Measurements from ENCODE around the gene SHISA6. TPM values are rescaled to one million over a fixed set of nuclear protein-coding genes. Genes with fewer than 3 reads are reported as not detected.
A peak's percentile ranks its signal among the peaks of the same experiment; 100 is the strongest.
"Not testable (repeated sequence)": the region's sequence is repeated elsewhere in the genome, so short reads cannot be mapped to it uniquely, and the experiment has no call there.

SHISA6 gene
- total RNA-seq, 1 experiment from 2014 or later = not detected

DNA sequence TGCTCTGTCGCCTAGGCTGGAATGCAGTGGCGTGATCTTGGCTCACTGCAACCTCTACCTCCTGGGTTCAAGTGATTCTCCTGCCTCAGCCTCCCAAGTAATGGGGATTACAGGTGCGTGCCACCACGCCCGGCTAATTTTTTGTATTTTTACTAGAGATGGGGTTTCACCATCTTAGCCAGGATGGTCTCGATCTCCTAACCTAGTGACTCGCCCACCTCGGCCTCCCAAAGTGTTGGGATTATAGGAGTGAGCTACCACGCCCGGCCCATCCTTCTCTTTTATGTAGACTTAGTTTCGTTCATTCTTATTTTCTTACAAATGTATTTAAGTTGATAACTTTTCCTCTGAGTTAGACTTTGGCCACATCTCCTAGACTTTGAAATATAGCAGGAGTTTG, 75.4 kb downstream of the SHISA6 start:
- not testable (repeated sequence) for H3K36me3 ChIP-seq, H3K9me3 ChIP-seq, DNase-seq, H3K4me3 ChIP-seq, H3K27me3 ChIP-seq

- no peaks in the 10 kb centered on the region for H3K36me3 ChIP-seq
- H3K9me3 ChIP-seq = no peaks in the 10 kb centered on the region
- H3K27me3 ChIP-seq = peaks cover 14% of the 10 kb centered on the region
- no peak overlapping the region for H3K4me3 ChIP-seq
- DNase-seq = no peak
Observed at GRCh38 chr17:11318207-11318606, 77.2 kb downstream of the SHISA6 start.

DNA sequence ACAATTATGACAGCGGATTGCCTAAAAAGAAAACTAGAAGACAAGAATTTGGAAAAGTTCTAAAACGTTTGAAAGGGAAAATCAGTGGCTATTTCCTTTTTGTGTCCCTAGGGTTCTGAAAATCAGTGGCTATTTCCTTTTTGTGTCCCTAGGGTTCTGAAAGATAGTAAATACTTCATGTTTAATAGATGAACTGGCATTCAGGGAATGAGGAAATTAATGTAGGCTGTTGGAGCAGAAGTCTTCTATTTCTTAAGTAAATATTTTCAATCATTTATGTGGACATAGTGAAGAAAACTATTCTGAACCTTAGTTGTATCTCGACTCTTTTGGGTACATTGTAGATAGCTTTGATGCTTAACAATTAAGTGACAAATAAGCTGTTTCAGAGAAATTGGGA, 78.9 kb downstream of the SHISA6 start:
- no peaks in the 10 kb centered on the region for H3K9me3 ChIP-seq
- peaks cover 14% of the 10 kb centered on the region for H3K27me3 ChIP-seq
- H3K4me3 ChIP-seq = no peak overlapping the region
- H3K36me3 ChIP-seq = no peaks in the 10 kb centered on the region
- no peak for DNase-seq

DNA sequence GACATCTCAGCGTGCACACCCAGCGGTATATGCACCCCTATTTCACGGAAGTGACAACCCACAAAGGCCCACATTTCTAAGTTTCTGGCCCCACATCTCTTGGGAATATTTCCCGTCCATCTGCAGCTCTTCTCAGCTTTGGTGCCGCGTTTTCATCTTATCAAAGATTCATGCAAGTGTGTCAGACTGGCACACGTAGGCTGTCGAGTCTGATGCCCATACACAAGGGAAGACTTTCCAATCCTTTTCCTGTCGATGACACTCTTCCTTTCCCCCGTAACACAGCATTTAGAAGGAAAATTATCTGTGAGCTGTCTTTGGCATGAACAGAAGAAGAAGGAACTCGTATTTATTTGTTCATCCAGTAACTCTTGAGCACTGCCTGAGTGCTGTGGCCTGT, 83.0 kb downstream of the SHISA6 start:
- Histone ChIP-seq H3K4me3 (no peak overlapping the region), H3K36me3 (no peaks in the 10 kb centered on the region), H3K27me3 (peaks cover 17% of the 10 kb centered on the region), H3K9me3 (no peaks in the 10 kb centered on the region)
- no peak for DNase-seq

DNA sequence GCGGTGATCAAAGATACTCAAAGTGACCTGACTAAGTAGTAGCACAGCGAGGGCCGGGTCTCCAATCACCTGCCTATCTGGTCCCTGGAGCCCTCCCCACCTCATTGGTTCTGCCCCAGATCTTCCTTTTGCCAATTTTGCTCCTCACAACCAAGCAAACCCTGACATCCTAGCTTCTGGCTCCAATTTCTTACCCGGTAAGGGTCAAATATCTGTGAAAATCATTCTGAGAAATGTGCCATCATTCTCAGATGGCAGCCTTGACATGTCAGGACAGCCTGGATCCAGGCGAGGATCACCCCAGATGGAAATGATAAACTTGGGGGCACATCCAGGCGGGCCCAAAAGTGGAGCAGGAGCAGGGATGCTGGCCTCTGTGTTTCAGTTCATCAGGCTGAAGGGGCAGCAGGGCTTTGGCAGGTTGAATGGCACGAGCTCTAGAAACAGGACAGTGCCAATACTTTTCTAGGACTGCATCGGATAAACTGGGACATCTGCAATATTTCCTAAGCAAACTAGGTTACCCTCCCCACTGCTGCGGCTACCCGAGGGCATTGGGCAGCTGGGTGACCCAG, 83.9 kb downstream of the SHISA6 start:
- no peaks in the 10 kb centered on the region for H3K36me3 ChIP-seq
- no peaks in the 10 kb centered on the region for H3K9me3 ChIP-seq
- peaks cover 14% of the 10 kb centered on the region for H3K27me3 ChIP-seq
- DNase-seq = no peak
- no peak overlapping the region for H3K4me3 ChIP-seq

DNA sequence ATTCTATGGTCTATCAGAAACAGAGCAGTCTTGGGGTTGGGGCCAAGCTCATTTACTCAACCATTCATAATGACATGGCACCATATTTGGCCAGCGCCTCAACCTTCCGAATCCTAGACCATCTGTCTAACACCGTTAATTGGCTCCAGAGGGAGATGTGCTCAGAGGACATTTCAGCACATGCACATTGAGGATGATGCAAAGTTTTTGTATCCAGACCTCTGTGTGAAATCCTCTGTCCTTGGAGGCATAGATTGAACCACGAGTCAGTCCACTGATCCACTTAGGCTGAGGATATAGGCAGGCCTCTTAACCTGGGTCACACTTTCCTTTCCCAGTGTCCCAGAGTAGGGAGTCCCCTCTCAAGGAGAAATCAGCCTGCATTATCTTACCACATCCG, 85.5 kb downstream of the SHISA6 start:
- no peak for DNase-seq
- Histone ChIP-seq H3K4me3 (no peak overlapping the region), H3K36me3 (no peaks in the 10 kb centered on the region), H3K9me3 (no peaks in the 10 kb centered on the region), H3K27me3 (peaks cover 14% of the 10 kb centered on the region)

- DNase-seq = no peak
- H3K27me3 ChIP-seq = peaks cover 5% of the 10 kb centered on the region
- H3K4me3 ChIP-seq = no peak overlapping the region
- H3K36me3 ChIP-seq = no peaks in the 10 kb centered on the region
- H3K9me3 ChIP-seq = no peaks in the 10 kb centered on the region
Observed at GRCh38 chr17:11328770-11329169, 87.8 kb downstream of the SHISA6 start.

- Histone ChIP-seq H3K36me3 (no peaks in the 10 kb centered on the region), H3K9me3 (no peaks in the 10 kb centered on the region), H3K4me3 (no peak overlapping the region), H3K27me3 (peaks cover 5% of the 10 kb centered on the region)
- no peak for DNase-seq
Observed at GRCh38 chr17:11330006-11330405, 89.0 kb downstream of the SHISA6 start.

DNA sequence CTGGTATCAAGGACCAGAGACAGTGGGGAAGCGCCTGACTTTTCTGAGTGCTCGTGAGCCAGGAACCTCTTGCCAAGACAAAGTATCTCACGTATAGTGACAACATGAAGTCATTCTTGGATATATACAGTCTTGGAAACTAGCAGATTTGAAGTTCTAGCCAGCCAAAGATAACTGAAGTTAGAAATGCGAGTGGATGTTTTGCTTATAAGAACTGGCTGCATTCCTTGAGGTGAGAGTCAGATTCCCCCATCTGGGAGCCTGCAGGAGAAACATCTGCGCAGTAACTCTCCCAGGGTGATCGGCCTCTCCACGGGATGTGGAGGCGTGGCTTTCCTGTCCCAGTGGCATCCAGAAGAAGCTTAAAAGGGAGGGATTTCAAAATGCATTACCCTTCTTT, 89.8 kb downstream of the SHISA6 start:
- no peak overlapping the region for H3K4me3 ChIP-seq
- H3K27me3 ChIP-seq = peaks cover 5% of the 10 kb centered on the region
- H3K36me3 ChIP-seq = no peaks in the 10 kb centered on the region
- H3K9me3 ChIP-seq = no peaks in the 10 kb centered on the region
- peak; percentile 83 for DNase-seq

DNA sequence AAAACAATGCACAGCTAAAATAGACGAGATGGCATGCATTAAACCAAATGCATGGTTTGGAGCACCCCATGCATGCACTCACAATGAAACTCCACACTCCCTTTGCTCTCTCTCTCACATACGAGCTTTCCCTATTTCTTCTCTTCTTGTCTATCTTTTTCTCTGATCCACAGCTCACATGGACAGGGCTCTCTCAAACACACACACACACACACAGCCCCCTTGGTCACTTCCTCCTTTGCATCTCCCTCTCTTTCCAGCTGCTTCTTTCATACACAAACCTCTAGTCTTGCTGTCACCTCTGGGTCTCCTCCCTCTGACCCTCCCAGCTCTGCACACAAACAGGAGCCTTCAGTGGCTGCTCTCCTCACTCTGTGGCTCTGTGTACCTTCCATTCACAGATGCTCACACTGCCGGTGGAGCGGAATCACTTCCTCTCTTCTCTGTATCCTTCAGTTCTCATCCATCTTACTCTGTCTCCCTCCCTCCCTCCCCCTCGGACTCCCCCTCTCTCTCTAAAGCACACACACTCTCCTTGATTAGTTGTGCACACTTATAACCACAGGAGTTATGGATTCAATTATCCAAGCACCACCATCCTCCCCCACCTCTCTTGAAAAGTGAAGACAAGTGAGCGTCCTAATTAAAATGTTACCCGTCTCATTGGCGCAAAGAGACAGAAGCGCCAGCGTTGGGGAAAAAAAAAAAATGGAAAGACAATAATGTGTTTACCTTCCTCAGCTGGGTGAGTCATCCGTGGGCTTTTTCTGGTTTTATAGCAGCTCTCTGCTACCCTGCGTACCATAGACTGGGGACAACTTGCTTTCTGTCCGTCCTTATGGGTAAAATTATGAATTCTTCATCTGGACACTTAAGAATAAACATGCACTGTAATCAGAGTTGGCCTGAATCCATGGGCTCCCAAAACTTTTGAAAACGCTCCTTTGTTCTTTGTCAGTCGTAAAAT, 90.8 kb downstream of the SHISA6 start:
- DNase-seq = no peak
- Histone ChIP-seq H3K4me3 (no peak overlapping the region), H3K36me3 (no peaks in the 10 kb centered on the region), H3K9me3 (no peaks in the 10 kb centered on the region), H3K27me3 (peaks cover 3% of the 10 kb centered on the region)

GRCh38 chr17:11332706-11333105, 91.7 kb downstream of the SHISA6 start:
- Histone ChIP-seq H3K9me3 (no peaks in the 10 kb centered on the region), H3K27me3 (peaks cover 3% of the 10 kb centered on the region), H3K36me3 (no peaks in the 10 kb centered on the region), H3K4me3 (no peak overlapping the region)
- no peak for DNase-seq

DNA sequence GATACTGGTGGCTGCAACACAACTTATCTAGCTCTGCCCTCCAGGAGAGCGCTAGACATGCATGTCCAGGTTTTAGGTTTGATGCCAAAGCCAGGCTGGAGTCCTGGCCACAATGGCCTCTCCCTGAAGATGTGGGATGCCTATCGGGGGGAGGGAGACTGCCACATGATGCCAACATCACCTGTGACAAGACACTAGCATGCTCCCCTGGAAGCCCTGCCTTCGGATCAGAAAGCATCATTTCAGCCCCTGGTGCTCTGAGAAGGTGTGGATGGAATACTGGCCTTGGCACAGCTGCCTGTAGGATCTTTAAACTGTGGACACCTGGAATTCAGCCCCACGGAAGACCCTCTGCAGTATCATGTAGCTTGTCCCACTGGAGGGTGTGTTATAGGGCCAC, 93.5 kb downstream of the SHISA6 start:
- H3K9me3 ChIP-seq = no peaks in the 10 kb centered on the region

DNA sequence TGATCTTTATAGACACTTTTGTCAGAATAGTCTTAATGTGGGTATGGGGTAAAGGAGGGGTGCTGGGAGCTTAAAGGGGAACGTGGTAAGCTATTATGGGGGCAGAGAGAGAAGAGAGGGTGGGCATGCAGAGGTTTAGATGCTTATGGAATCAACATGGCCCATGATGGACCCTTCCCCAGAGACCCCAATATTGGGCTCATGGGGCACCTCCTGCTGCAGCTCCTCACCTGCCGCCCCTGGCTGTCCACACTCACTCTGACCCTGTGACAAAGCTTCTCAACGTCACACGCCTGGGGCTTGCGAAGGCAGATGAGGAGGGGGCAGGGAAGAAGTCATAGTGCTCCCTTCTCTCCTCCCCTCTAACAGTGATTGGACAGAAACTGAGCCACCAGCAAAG, 95.3 kb downstream of the SHISA6 start:
- Histone ChIP-seq H3K36me3 (no peaks in the 10 kb centered on the region), H3K27me3 (no peaks in the 10 kb centered on the region; the same call in 1 of the 2 replicates), H3K9me3 (no peaks in the 10 kb centered on the region), H3K4me3 (no peak overlapping the region)
- DNase-seq = no peak

More for the DNA sequence above, 93.5 kb downstream of the SHISA6 start:
- DNase-seq = no peak
- H3K27me3 ChIP-seq = no peaks in the 10 kb centered on the region; the same call in none of the 2 replicates
- H3K36me3 ChIP-seq = no peaks in the 10 kb centered on the region
- no peak overlapping the region for H3K4me3 ChIP-seq

- no peak for DNase-seq
- H3K4me3 ChIP-seq = no peak overlapping the region
- H3K27me3 ChIP-seq = peaks cover 3% of the 10 kb centered on the region
- H3K9me3 ChIP-seq = no peaks in the 10 kb centered on the region
- H3K36me3 ChIP-seq = no peaks in the 10 kb centered on the region
Observed at GRCh38 chr17:11340803-11341202, 99.8 kb downstream of the SHISA6 start.

GRCh38 chr17:11342138-11342537, 101.1 kb downstream of the SHISA6 start:
- H3K27me3 ChIP-seq = peaks cover 3% of the 10 kb centered on the region
- no peak for DNase-seq
- no peak overlapping the region for H3K4me3 ChIP-seq
- H3K36me3 ChIP-seq = no peaks in the 10 kb centered on the region
- H3K9me3 ChIP-seq = no peaks in the 10 kb centered on the region

DNA sequence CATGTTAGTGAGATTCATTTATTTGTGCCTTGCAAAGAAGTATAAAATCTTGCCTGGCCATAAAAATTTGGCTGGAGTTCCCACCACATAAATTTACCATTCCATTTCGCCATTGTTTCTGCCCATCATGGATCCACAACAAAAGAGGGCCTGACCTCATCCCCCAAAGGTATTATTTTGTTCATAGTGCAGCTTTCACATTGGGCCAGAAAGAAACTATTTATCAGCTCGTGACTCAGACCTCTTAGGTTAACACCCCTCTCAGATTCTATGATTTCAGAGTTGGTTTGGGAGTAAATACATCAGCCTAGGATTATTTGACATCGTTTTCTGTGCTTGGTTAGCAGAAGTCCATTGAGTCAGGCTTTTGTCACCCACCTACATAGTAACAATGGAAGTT, 108.1 kb downstream of the SHISA6 start:
- DNase-seq = no peak
- H3K4me3 ChIP-seq = no peak overlapping the region
- H3K27me3 ChIP-seq = peaks cover 3% of the 10 kb centered on the region; the same call in 1 of the 2 replicates
- H3K36me3 ChIP-seq = no peaks in the 10 kb centered on the region
- H3K9me3 ChIP-seq = no peaks in the 10 kb centered on the region

GRCh38 chr17:11351479-11351878, 110.5 kb downstream of the SHISA6 start:
- Histone ChIP-seq H3K4me3 (no peak overlapping the region), H3K9me3 (no peaks in the 10 kb centered on the region), H3K27me3 (no peaks in the 10 kb centered on the region), H3K36me3 (no peaks in the 10 kb centered on the region)
- DNase-seq = no peak

- H3K9me3 ChIP-seq = no peaks in the 10 kb centered on the region
- H3K27me3 ChIP-seq = no peaks in the 10 kb centered on the region
- no peaks in the 10 kb centered on the region for H3K36me3 ChIP-seq
- no peak for DNase-seq
- no peak overlapping the region for H3K4me3 ChIP-seq
Observed at GRCh38 chr17:11353601-11354000, 112.6 kb downstream of the SHISA6 start.
